IMR-90 (cell line): Measurements from ENCODE around the gene CREG1. TPM values are rescaled to one million over a fixed set of nuclear protein-coding genes. Genes with fewer than 3 reads are reported as not detected.

Experiments
- ATAC-seq: fragments of 200-7000 bp; cut with Tn5 transposase; 2 replicates; pipeline ENCODE4 v1.9.1; 2020; ENCODE audit warnings: low read depth, mild to moderate bottlenecking, moderate library complexity
- BruUV-seq: library from RNA; stranded (reverse); fragments of 400-500 nt; replicated peaks from 2 replicates; lab custom pipeline; 2021; lab: Mats Ljungman, UMichigan
- CTCF ChIA-PET: fragments of 300-600 bp; formaldehyde crosslinking; extraction: SDS; loops from one replicate; lab custom pipeline; 2021; ENCODE audit warnings: antibody characterized with exemption; lab: Yijun Ruan, JAX
- POLR2A ChIA-PET: fragments of 300-600 bp; sonication (Branson Sonifier 250); formaldehyde crosslinking; loops from one replicate; lab custom pipeline; 2022; ENCODE audit warnings: antibody characterized with exemption; ENCODE audit not compliant: unreplicated experiment; lab: Charles Lee
- DNase-seq: peaks from one replicate; pipeline ENCODE4 v3.0.0; 2013
- H2AFZ ChIP-seq: replicated peaks from 2 replicates; pipeline ENCODE3; 2013; ENCODE audit warnings: low read length, mild to moderate bottlenecking; ENCODE audit not compliant: poor library complexity
- H2AK5ac ChIP-seq: 2 replicates; pipeline ENCODE4 v1.6.1; 2013; ENCODE audit warnings: low read depth, low read length, inconsistent platforms
- H2AK9ac ChIP-seq: replicated peaks from 2 replicates; pipeline ENCODE3; 2013; ENCODE audit warnings: mild to moderate bottlenecking, low read depth, low read length, moderate library complexity; ENCODE audit not compliant: poor library complexity
- H2BK120ac ChIP-seq: 2 replicates; pipeline ENCODE4 v1.6.1; 2013; ENCODE audit warnings: low read depth, low read length, inconsistent platforms
- H2BK15ac ChIP-seq: 3 replicates; pipeline ENCODE4 v1.6.1; 2013; ENCODE audit warnings: low read depth, low read length, inconsistent platforms
- H2BK20ac ChIP-seq: 2 replicates; pipeline ENCODE4 v1.6.1; 2013; ENCODE audit warnings: low read depth, mild to moderate bottlenecking, inconsistent platforms, low read length, moderate library complexity
- H2BK5ac ChIP-seq: 2 replicates; pipeline ENCODE4 v1.6.1; 2013; ENCODE audit warnings: mild to moderate bottlenecking, low read depth, low read length, inconsistent platforms; ENCODE audit not compliant: poor library complexity, severe bottlenecking
- H3K14ac ChIP-seq: replicated peaks from 2 replicates; pipeline ENCODE4 v1.6.1; 2013; ENCODE audit warnings: low read depth, low read length, inconsistent platforms
- H3K18ac ChIP-seq: 2 replicates; pipeline ENCODE4 v1.6.1; 2013; ENCODE audit warnings: low read depth, low read length, control low read depth
- H3K23ac ChIP-seq: 2 replicates; pipeline ENCODE4 v1.6.1; 2013; ENCODE audit warnings: low read depth, low read length, inconsistent platforms
- H3K27ac ChIP-seq: 2 replicates; pipeline ENCODE4 v1.5.1; 2013; ENCODE audit warnings: mild to moderate bottlenecking, control low read depth, low read length; ENCODE audit not compliant: insufficient read depth
- H3K27me3 ChIP-seq: 2 replicates; pipeline ENCODE4 v1.6.1; 2013; ENCODE audit warnings: low read length; ENCODE audit not compliant: control insufficient read depth, insufficient read depth
- H3K36me3 ChIP-seq: 2 replicates; pipeline ENCODE4 v1.6.1; 2013; ENCODE audit warnings: low read length, mixed read lengths; ENCODE audit not compliant: control insufficient read depth, insufficient read depth
- H3K4ac ChIP-seq: 2 replicates; pipeline ENCODE4 v1.6.1; 2013; ENCODE audit warnings: low read depth, low read length, inconsistent platforms
- H3K4me1 ChIP-seq: 2 replicates; pipeline ENCODE4 v1.6.1; 2013; ENCODE audit warnings: low read length, mixed read lengths; ENCODE audit not compliant: control insufficient read depth, insufficient read depth
- H3K4me2 ChIP-seq: 2 replicates; pipeline ENCODE4 v1.6.1; 2013; ENCODE audit warnings: low read depth, mild to moderate bottlenecking, control low read depth, low read length, moderate library complexity
- H3K4me3 ChIP-seq: 2 replicates; pipeline ENCODE4 v1.5.1; 2013; ENCODE audit warnings: low read depth, mild to moderate bottlenecking, control low read depth, low read length, moderate library complexity; ENCODE audit not compliant: insufficient read depth
- H3K56ac ChIP-seq: 2 replicates; pipeline ENCODE4 v1.6.1; 2013; ENCODE audit warnings: low read length, inconsistent platforms; ENCODE audit not compliant: insufficient read depth; ENCODE audit errors: extremely low read depth
- H3K79me1 ChIP-seq, 2 experiments: 2 replicates each; pipeline ENCODE4 v1.6.1; 2013; ENCODE audit warnings: low read length in 2 of 2, inconsistent platforms in 1 of 2, low read depth in 1 of 2
- H3K9ac ChIP-seq: 2 replicates; pipeline ENCODE4 v1.6.1; 2013; ENCODE audit warnings: low read depth, low read length, control low read depth
- H3K9me1 ChIP-seq: 2 replicates; pipeline ENCODE4 v1.6.1; 2013; ENCODE audit warnings: low read length, inconsistent platforms; ENCODE audit not compliant: insufficient read depth
- H3K9me3 ChIP-seq: 2 replicates; pipeline ENCODE4 v1.6.1; 2013; ENCODE audit warnings: low read length; ENCODE audit not compliant: control insufficient read depth, insufficient read depth
- H4K20me1 ChIP-seq: 2 replicates; pipeline ENCODE4 v1.6.1; 2013; ENCODE audit warnings: low read length, inconsistent platforms; ENCODE audit not compliant: insufficient read depth
- H4K5ac ChIP-seq: 2 replicates; pipeline ENCODE4 v1.6.1; 2013; ENCODE audit warnings: mild to moderate bottlenecking, low read depth, low read length, control low read depth
- H4K8ac ChIP-seq, 2 experiments: 2 replicates each; pipeline ENCODE4 v1.6.1; 2013; ENCODE audit warnings: low read depth in 2 of 2, low read length in 2 of 2, control low read depth in 1 of 2, inconsistent platforms in 1 of 2
- H4K91ac ChIP-seq: 2 replicates; pipeline ENCODE4 v1.6.1; 2013; ENCODE audit warnings: low read depth, low read length, inconsistent platforms; ENCODE audit not compliant: insufficient read depth
- ELK1 ChIP-seq: fragments of 150-350 bp; IDR thresholded peaks from 2 replicates; pipeline ENCODE4 v1.6.1; 2016; ENCODE audit warnings: low read depth, mild to moderate bottlenecking, low read length, moderate library complexity, borderline replicate concordance
- RAD21 ChIP-seq: IDR thresholded peaks from 2 replicates; pipeline ENCODE4 v1.6.1; 2012; ENCODE audit warnings: low read length, improper control_type of control experiment
- SMC3 ChIP-seq: fragments of 150-350 bp; IDR thresholded peaks from 2 replicates; pipeline ENCODE4 v1.6.1; 2016; ENCODE audit warnings: low read depth, mild to moderate bottlenecking, antibody characterized with exemption, low read length, moderate library complexity
- WGBS, 2 experiments: methylation state at CpG; one replicate each; pipeline versions ENCODE4 v1.1.5 to v1.1.7; 2013; ENCODE audit warnings: missing lambda C conversion rate in 2 of 2; ENCODE audit not compliant: insufficient read length in 1 of 2; ENCODE audit errors: extremely low coverage in 2 of 2; 5-methylcytosine and 5-hydroxymethylcytosine counted together
- dilution Hi-C: fragments of 300-500 bp; cut with HindIII; formaldehyde crosslinking; loops from one replicate; pipeline ENCODE4 v1.14.3; 2018; ENCODE audit warnings: low sequenced_read_pairs; ENCODE audit not compliant: unreplicated experiment
- in situ Hi-C: fragments of 300-500 bp; cut with MboI; formaldehyde crosslinking; loops from 3 replicates; pipeline ENCODE4 v1.14.3; 2019; ENCODE audit warnings: low sequenced_read_pairs, inconsistent platforms, mixed read lengths
- intact Hi-C: fragments of 100-400 bp; cut with micrococcal nuclease; formaldehyde crosslinking; loops from 2 replicates; pipeline ENCODE4 v1.10.0; 2022
- polyA plus RNA-seq, 3 experiments: library from polyadenylated mRNA; depleted of rRNA; stranded (reverse); fragments of >200 nt; gene quantifications; 2 replicates each; pipeline ENCODE4 v1.2.3, GENCODE V29; 2012; ENCODE audit warnings: low replicate concordance in 1 of 3
- total RNA-seq: library from RNA; depleted of rRNA; stranded (reverse); fragments of >200 nt; gene quantifications from 2 replicates; pipeline ENCODE4 v1.2.3, GENCODE V29; 2012

Gene CREG1
- total and polyA plus RNA-seq, 2 of the 4 experiments (the other 2 are of a cell fraction), result 2.9 to 6.4 TPM

GRCh38 chr1:167584581-167584980 is 31.0 kb upstream of the CREG1 start:
- no CpG with 5 or more reads among the region's 3 CpGs for WGBS, 2 experiments

More at GRCh38 chr1:167584581-167584980, 31.0 kb upstream of the CREG1 start:
- Histone ChIP-seq H3K4ac (no peak overlapping the region), H3K27ac (no peak overlapping the region), H3K56ac (no peak overlapping the region), H4K91ac (no peak overlapping the region), H2BK5ac (no peak overlapping the region), H2AK9ac (no peak overlapping the region), H3K9me3 (no peaks in the 10 kb centered on the region), H3K23ac (no peak overlapping the region), H2BK20ac (no peak overlapping the region), H3K18ac (no peak overlapping the region), H2BK120ac (no peak overlapping the region), H3K4me1 (no peaks in the 10 kb centered on the region), H4K20me1 (no peaks in the 10 kb centered on the region), H3K9ac (no peak overlapping the region), H3K9me1 (no peaks in the 10 kb centered on the region), H4K8ac (no peak overlapping the region), H3K79me1 (no peaks in the 10 kb centered on the region), H3K14ac (no peak overlapping the region), H3K27me3 (peaks cover 7% of the 10 kb centered on the region), H4K5ac (no peak overlapping the region), H3K4me2 (no peak overlapping the region), H3K36me3 (no peaks in the 10 kb centered on the region), H3K4me3 (no peak overlapping the region), H2AFZ (no peak overlapping the region), H2BK15ac (no peak overlapping the region), H2AK5ac (no peak overlapping the region)
- CTCF ChIA-PET, result no interaction called here
- ATAC-seq (no peak), DNase-seq (no peak)
- POLR2A ChIA-PET, result no interaction called here
- no peak for TF ChIP-seq SMC3
- TF ChIP-seq RAD21, result no peak
- no peak for TF ChIP-seq ELK1
- in situ Hi-C loops (no loop called here), dilution Hi-C loops (no loop called here), intact Hi-C loops (no loop called here)
- BruUV-seq, result no TSS peak
